Fibroblast of lung (primary cell): ENCODE measurements around the gene TICRR. TPM values are rescaled to one million over a fixed set of nuclear protein-coding genes. Genes with fewer than 3 reads are reported as not detected.
A peak's percentile ranks its signal among the peaks of the same experiment; 100 is the strongest.

Experiments used
- DNase-seq, 2 donors: peaks; one replicate each; pipeline versions ENCODE4 v3.0.0 to v3.0.0-alpha.2; 2010; ENCODE audit warnings: low read depth in 2 of 2
- H2AFZ ChIP-seq: 2 replicates; pipeline ENCODE4 v1.5.1; 2012; ENCODE audit warnings: low read length, control low read depth, inconsistent platforms
- H3K27ac ChIP-seq: 2 replicates; pipeline ENCODE4 v1.5.1; 2011; ENCODE audit warnings: low read length, control low read depth; ENCODE audit not compliant: insufficient read depth
- H3K27me3 ChIP-seq: 2 replicates; pipeline ENCODE4 v1.5.1; 2011; ENCODE audit warnings: mild to moderate bottlenecking, low read length; ENCODE audit not compliant: control insufficient read depth, insufficient read depth
- H3K36me3 ChIP-seq: 2 replicates; pipeline ENCODE4 v1.5.1; 2011; ENCODE audit warnings: low read length; ENCODE audit not compliant: control insufficient read depth, insufficient read depth
- H3K4me1 ChIP-seq: 2 replicates; pipeline ENCODE4 v1.5.1; 2011; ENCODE audit warnings: low read length; ENCODE audit not compliant: control insufficient read depth, insufficient read depth; ENCODE audit errors: extremely low read depth
- H3K4me2 ChIP-seq: 2 replicates; pipeline ENCODE4 v1.5.1; 2011; ENCODE audit warnings: low read length, control low read depth; ENCODE audit not compliant: insufficient read depth; ENCODE audit errors: extremely low read depth
- H3K4me3 ChIP-seq, 4 experiments: fragments of 200-600 bp in 1 of 4; sonication (generic) in 1 of 4; replicated peaks in 1 of 4; 2 replicates each; pipeline ENCODE4 v1.5.1; 2011 to 2016; ENCODE audit warnings: low read length in 4 of 4, low read depth in 3 of 4, mild to moderate bottlenecking in 3 of 4, control low read depth in 2 of 4, inconsistent platforms in 1 of 4, mixed read lengths in 1 of 4; ENCODE audit not compliant: insufficient read depth in 1 of 4; ENCODE audit errors: control extremely low read depth in 1 of 4
- H3K79me2 ChIP-seq: 2 replicates; pipeline ENCODE4 v1.5.1; 2012; ENCODE audit warnings: mild to moderate bottlenecking, low read length, inconsistent platforms; ENCODE audit not compliant: control insufficient read depth, insufficient read depth
- H3K9ac ChIP-seq: 2 replicates; pipeline ENCODE4 v1.5.1; 2011; ENCODE audit warnings: mild to moderate bottlenecking, low read length, control low read depth; ENCODE audit not compliant: insufficient read depth
- H3K9me3 ChIP-seq: 2 replicates; pipeline ENCODE4 v1.5.1; 2012; ENCODE audit warnings: low read depth, low read length; ENCODE audit not compliant: control insufficient read depth, insufficient read depth
- H4K20me1 ChIP-seq: 2 replicates; pipeline ENCODE4 v1.5.1; 2011; ENCODE audit warnings: low read length; ENCODE audit not compliant: control insufficient read depth, insufficient read depth; ENCODE audit errors: extremely low read depth
- CTCF ChIP-seq, 2 donors: IDR thresholded peaks in 1 of 2; conservative IDR thresholded peaks in 1 of 2; 1 replicate in 1 of 2; 2 replicates in 1 of 2; pipeline ENCODE4 v1.5.1; 2011 to 2012; ENCODE audit warnings: low read length in 2 of 2, control low read depth in 1 of 2, inconsistent platforms in 1 of 2, low read depth in 1 of 2, mild to moderate bottlenecking in 1 of 2
- EZH2 ChIP-seq: IDR thresholded peaks from 2 replicates; pipeline ENCODE4 v1.5.1; 2012; ENCODE audit warnings: low read length, control low read depth, mild to moderate bottlenecking; ENCODE audit errors: missing control alignments
- polyA plus RNA-seq, 2 donors: library from polyadenylated mRNA; depleted of rRNA in 1 of 2; stranded (reverse) in 1 of 2; unstranded in 1 of 2; fragments of >200 nt; gene quantifications; 2 replicates each; pipeline ENCODE4 v1.2.1, GENCODE V29; 2011 to 2012; ENCODE audit warnings: missing spikeins in 1 of 2
- total RNA-seq: library from RNA; depleted of rRNA; stranded (reverse); fragments of >200 nt; gene quantifications from 2 replicates; pipeline ENCODE4 v1.2.1, GENCODE V29; 2014

Gene TICRR
- total and polyA plus RNA-seq, 2 donors (not counting 1 experiment from before 2014, with no cell fraction given): 1.2 to 1.6 TPM

- H3K27ac ChIP-seq: no peak overlapping the region
- no peaks in the 10 kb centered on the region for H3K9me3 ChIP-seq
- no peaks in the 10 kb centered on the region for H3K27me3 ChIP-seq
- TF ChIP-seq EZH2: no peak
- no peak for TF ChIP-seq CTCF (conservative IDR thresholded peaks at IDR 0.05 in 1 of 2, IDR thresholded peaks at IDR 0.05 in 1 of 2; ENCODE audit: low read depth in 1 of 2, low read length in 2 of 2)
- no peak overlapping the region for H3K9ac ChIP-seq
- no peaks in the 10 kb centered on the region for H3K4me1 ChIP-seq
- no peak overlapping the region for H3K4me3 ChIP-seq
- DNase-seq: peak; percentile 43 to 51
- H4K20me1 ChIP-seq: no peaks in the 10 kb centered on the region
- H3K79me2 ChIP-seq: no peaks in the 10 kb centered on the region
- no peaks in the 10 kb centered on the region for H3K36me3 ChIP-seq
- H3K4me2 ChIP-seq: no peak overlapping the region
- no peak overlapping the region for H2AFZ ChIP-seq
Observed at GRCh38 chr15:89672221-89673164, 97.2 kb downstream of the TICRR start.

GRCh38 chr15:89673165-89673512 is 97.9 kb downstream of the TICRR start:
- Histone ChIP-seq H3K4me2 (no peak overlapping the region), H3K79me2 (no peaks in the 10 kb centered on the region), H3K4me1 (no peaks in the 10 kb centered on the region), H3K27ac (no peak overlapping the region), H3K9me3 (no peaks in the 10 kb centered on the region), H3K27me3 (no peaks in the 10 kb centered on the region), H2AFZ (no peak overlapping the region), H3K36me3 (no peaks in the 10 kb centered on the region), H4K20me1 (no peaks in the 10 kb centered on the region), H3K9ac (no peak overlapping the region), H3K4me3 (no peak overlapping the region)
- no peak for TF ChIP-seq EZH2
- TF ChIP-seq CTCF (conservative IDR thresholded peaks at IDR 0.05 in 1 of 2, IDR thresholded peaks at IDR 0.05 in 1 of 2; ENCODE audit: low read depth in 1 of 2, low read length in 2 of 2): peak in 1 of 2 donors; percentile 50
- DNase-seq: no peak

GRCh38 chr15:89674526-89674925 is 99.3 kb downstream of the TICRR start:
- no peak for TF ChIP-seq EZH2
- Histone ChIP-seq H3K79me2 (no peaks in the 10 kb centered on the region), H3K27me3 (no peaks in the 10 kb centered on the region), H3K4me2 (no peak overlapping the region), H3K4me1 (no peaks in the 10 kb centered on the region), H3K4me3 (no peak overlapping the region), H2AFZ (no peak overlapping the region), H3K27ac (no peak overlapping the region), H3K9ac (no peak overlapping the region), H3K9me3 (no peaks in the 10 kb centered on the region), H4K20me1 (no peaks in the 10 kb centered on the region), H3K36me3 (no peaks in the 10 kb centered on the region)
- DNase-seq: peak in 1 of 2 donors; percentile 24
